ENCODE data around the gene AHCYL1.

AHCYL1 gene

GRCh38 chr1:109976762-109977161, 7.8 kb upstream of the AHCYL1 start:
- DNase-seq (ENCODE audit: low spot score): no peak

- DNase-seq (ENCODE audit: low spot score): no peak
Measured at GRCh38 chr1:109977225-109977624, 7.3 kb upstream of the AHCYL1 start.

- no peak for DNase-seq (ENCODE audit: low spot score)
Measured at GRCh38 chr1:109977657-109978378, 6.7 kb upstream of the AHCYL1 start.

- no peak for DNase-seq (ENCODE audit: low spot score)
Measured at GRCh38 chr1:109978761-109979488, 5.6 kb upstream of the AHCYL1 start.

- no peak for DNase-seq (ENCODE audit: low spot score)
Measured at GRCh38 chr1:109979489-109980091, 5.0 kb upstream of the AHCYL1 start.

GRCh38 chr1:109980324-109981003, 4.1 kb upstream of the AHCYL1 start:
- no peak for DNase-seq (ENCODE audit: low spot score)

GRCh38 chr1:109981004-109981335, 3.6 kb upstream of the AHCYL1 start:
- DNase-seq (ENCODE audit: low spot score): no peak

GRCh38 chr1:109983380-109984189, 980 bp upstream of the AHCYL1 start:
- no peak for DNase-seq (ENCODE audit: low spot score)

GRCh38 chr1:109984190-109984455, 442 bp upstream of the AHCYL1 start:
- DNase-seq (ENCODE audit: low spot score): no peak

- DNase-seq (ENCODE audit: low spot score): no peak
Measured at GRCh38 chr1:109985247-109986053, 885 bp downstream of the AHCYL1 start.

GRCh38 chr1:109986054-109986444, 1.5 kb downstream of the AHCYL1 start:
- no peak for DNase-seq (ENCODE audit: low spot score)

GRCh38 chr1:109988349-109988914, 3.9 kb downstream of the AHCYL1 start:
- DNase-seq (ENCODE audit: low spot score): no peak

GRCh38 chr1:109989506-109990301, 5.1 kb downstream of the AHCYL1 start:
- no peak for DNase-seq (ENCODE audit: low spot score)

- DNase-seq (ENCODE audit: low spot score): no peak
Measured at GRCh38 chr1:109990302-109990653, 5.7 kb downstream of the AHCYL1 start.

GRCh38 chr1:109991400-109991925, 6.9 kb downstream of the AHCYL1 start:
- DNase-seq (ENCODE audit: low spot score): no peak

- no peak for DNase-seq (ENCODE audit: low spot score)
Measured at GRCh38 chr1:109993885-109994284, 9.3 kb downstream of the AHCYL1 start.

GRCh38 chr1:109994654-109995053, 10.1 kb downstream of the AHCYL1 start:
- peak; percentile 63 for DNase-seq (ENCODE audit: low spot score)

GRCh38 chr1:109995536-109995935, 11.0 kb downstream of the AHCYL1 start:
- DNase-seq (ENCODE audit: low spot score): no peak

- no peak for DNase-seq (ENCODE audit: low spot score)
Measured at GRCh38 chr1:109996476-109996875, 11.9 kb downstream of the AHCYL1 start.

Data from Ammon's horn (tissue), 1 donor.